Activated CD4-positive, alpha-beta T cell treated with anti-CD3 and anti-CD28 coated beads for 4 hours (primary cell): ENCODE results near the gene OOSP2.
"Not testable (repeated sequence)": the region's sequence is repeated elsewhere in the genome, so short reads cannot be mapped to it uniquely, and the experiment has no call there.

Source experiments
- DNase-seq, 2 donors: peaks; one replicate each; pipeline ENCODE4 v3.0.0-alpha.2; 2020

OOSP2 gene

GRCh38 chr11:60040109-60040508 is at the start of gene OOSP2:
Gene OOSP2 (plus strand): TSS chr11:60040409. CDS start chr11:60040460, 51 bp downstream.
- no peak for DNase-seq

- DNase-seq, result no peak
Measured at GRCh38 chr11:59990421-59990820, 49.8 kb upstream of the OOSP2 start.

DNA sequence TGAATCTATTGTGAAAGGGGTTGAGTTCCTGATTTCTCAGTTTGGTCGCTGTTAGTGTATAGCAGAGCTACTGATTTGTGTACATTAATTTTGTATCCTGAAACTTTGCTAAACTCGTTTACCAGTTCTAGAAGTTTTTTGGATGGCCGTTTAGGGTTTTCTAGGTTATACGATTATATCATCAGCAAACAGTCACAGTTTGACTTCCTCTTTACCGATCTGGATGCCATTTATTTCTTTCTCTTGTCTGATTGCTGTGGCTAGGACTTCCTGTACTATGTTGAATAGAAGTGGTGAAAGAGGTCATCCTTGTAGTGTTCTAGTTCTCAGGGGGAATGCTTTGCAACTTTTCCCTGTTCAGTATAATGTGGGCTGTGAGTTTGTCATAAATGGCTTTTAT is 47.8 kb upstream of the OOSP2 start:
- no peak for DNase-seq

- DNase-seq, result no peak
Measured at GRCh38 chr11:59997800-59998199, 42.4 kb upstream of the OOSP2 start.

DNA sequence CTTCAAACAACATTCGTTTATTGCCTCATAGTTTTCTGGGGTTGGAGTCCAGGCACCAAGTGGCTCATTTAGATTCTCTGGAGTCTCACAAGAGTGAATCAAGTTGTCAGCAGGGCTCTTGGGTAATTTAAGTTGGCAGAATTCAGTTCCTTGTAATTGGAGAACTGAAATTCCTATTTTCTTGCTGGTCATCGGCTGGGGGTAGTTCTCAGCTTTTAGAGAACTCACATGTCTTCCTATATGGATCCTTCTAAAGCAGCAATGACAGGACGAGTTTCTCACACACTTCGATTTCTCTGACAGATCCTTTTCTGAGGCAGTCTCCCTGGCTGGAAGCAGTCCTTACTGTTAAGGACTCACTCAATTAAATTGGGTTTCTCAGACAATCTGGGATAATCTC is 40.5 kb upstream of the OOSP2 start:
- DNase-seq, result no peak

DNA sequence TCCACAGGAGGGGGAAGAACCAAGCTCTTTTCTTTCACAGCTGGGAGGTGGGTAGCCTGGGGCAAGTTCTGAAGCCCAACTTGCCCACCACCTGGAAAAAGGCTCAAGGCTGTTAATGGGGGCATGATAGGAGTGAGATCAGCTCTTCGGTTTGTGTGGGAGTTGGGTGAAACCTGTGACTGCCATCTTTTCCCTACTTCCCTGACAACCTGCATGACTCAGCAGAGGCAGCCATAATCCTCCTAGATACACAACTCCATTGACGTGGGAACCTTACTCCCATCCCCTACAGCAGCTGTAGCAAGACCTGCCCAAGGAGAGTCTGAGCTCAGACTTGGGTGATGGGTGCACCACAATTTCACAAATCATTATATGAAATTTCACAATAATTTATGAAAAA is 36.5 kb upstream of the OOSP2 start:
- DNase-seq, result no peak

- DNase-seq, result no peak
Measured at GRCh38 chr11:60005360-60005759, 34.8 kb upstream of the OOSP2 start.

- DNase-seq, result no peak
Measured at GRCh38 chr11:60016881-60017280, 23.3 kb upstream of the OOSP2 start, which contains the start of gene OOSP4B. Gene OOSP4B (plus strand): TSS chr11:60017181.

DNA sequence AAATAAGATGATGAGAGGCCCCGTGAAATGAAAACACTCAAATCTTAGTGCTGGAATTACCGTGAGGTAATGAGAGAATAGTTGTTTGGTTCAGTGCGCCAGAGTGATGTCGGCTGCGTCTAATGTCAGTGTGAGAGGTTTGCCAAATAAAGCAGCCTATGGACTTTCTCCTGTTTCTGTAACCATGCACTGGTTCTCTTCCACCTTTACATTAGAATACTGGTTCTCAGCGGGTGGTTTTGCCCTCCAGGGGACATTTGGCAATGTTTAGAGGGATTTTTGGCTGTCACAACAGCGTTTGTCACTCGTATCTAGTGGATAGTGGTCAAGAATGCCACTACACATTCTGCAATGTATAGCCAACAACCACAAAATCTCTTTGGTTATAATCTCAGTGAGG is 22.2 kb upstream of the OOSP2 start:
- no peak for DNase-seq

- not testable (repeated sequence) for DNase-seq
Measured at GRCh38 chr11:60020376-60020775, 19.8 kb upstream of the OOSP2 start.

GRCh38 chr11:60029015-60029632 is 11.1 kb upstream of the OOSP2 start:
- no peak for DNase-seq

GRCh38 chr11:60050422-60050821 is 10.2 kb downstream of the OOSP2 start:
- not testable (repeated sequence) for DNase-seq

DNA sequence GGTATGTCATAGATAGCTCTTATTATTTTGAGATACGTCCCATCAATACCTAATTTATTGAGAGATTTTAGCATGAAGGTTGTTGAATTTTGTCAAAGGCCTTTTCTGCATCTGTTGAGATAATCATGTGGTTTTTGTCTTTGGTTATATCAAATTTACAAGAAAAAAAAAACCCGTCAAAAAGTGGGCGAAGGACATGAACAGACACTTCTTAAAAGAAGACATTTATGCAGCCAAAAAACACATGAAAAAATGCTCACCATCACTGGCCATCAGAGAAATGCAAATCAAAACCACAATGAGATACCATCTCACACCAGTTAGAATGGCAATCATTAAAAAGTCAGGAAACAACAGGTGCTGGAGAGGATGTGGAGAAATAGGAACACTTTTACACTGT is 10.6 kb downstream of the OOSP2 start:
- DNase-seq, result not testable (repeated sequence)

GRCh38 chr11:60056349-60056969 is 16.2 kb downstream of the OOSP2 start, which contains the start of gene MS4A3:
Gene MS4A3 (plus strand): TSS chr11:60056665. CDS start chr11:60061161, 4,496 bp downstream.
- DNase-seq, result no peak

DNA sequence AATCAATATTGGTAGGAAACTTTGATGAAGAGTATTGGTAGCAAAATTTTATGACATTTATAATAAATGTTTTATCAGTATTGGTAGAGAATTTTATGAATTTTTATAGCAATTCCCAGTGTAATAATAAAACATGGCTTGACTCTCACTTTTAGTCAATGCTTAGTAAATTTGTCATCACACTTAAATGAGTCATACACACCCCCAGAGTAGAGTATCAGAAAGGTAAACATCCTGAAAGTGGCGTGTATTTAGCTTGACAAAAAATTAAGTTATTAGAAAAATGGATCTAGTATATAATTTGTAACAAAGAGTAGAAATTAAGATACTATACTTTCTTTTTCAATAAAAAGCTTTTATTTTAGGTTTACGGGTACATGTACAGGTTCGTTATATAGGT is 18.8 kb downstream of the OOSP2 start:
- DNase-seq, result no peak

GRCh38 chr11:60059521-60060240 is 19.5 kb downstream of the OOSP2 start:
- no peak for DNase-seq

DNA sequence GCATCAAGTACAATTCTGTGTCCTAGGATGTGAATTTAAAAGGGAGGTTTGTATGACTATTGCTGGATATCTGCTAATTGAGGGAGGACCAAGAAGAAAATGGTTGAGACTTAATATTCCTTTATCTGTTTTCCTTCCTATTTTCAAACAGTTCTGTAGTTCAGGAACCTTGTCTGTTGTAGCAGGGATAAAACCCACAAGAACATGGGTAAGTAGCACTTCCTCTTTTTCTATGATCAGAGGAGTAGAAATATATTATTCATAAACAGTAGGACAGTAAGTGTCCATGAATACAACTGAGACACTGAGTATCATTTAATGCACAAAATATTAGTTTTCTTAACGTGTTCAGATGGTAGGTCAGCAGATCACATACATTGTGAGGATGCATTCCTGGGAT is 23.9 kb downstream of the OOSP2 start:
- DNase-seq, result no peak

- no peak for DNase-seq
Measured at GRCh38 chr11:60065801-60066200, 25.6 kb downstream of the OOSP2 start.

DNA sequence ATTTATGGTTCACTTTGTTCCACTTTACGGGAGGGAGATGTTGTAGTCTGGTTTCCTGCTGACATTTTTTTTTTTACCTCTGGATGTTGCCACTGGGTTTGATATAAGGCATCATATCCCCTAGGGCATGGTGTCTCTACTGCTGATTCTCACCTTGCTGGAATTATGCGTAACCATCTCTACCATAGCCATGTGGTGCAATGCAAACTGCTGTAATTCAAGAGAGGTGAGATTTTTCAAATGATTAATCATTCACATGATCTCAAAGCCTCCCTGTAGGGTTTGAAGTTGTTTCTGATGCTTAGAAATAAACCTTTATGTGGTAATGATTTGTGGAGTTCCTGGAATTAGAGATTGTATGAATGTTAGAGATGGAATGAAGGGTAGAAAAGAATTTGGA is 29.2 kb downstream of the OOSP2 start:
- no peak for DNase-seq

- not testable (repeated sequence) for DNase-seq
Measured at GRCh38 chr11:60071644-60072043, 31.4 kb downstream of the OOSP2 start.

- DNase-seq, result no peak
Measured at GRCh38 chr11:60077216-60077817, 37.1 kb downstream of the OOSP2 start.

GRCh38 chr11:60077981-60078380 is 37.8 kb downstream of the OOSP2 start:
- DNase-seq, result no peak

DNA sequence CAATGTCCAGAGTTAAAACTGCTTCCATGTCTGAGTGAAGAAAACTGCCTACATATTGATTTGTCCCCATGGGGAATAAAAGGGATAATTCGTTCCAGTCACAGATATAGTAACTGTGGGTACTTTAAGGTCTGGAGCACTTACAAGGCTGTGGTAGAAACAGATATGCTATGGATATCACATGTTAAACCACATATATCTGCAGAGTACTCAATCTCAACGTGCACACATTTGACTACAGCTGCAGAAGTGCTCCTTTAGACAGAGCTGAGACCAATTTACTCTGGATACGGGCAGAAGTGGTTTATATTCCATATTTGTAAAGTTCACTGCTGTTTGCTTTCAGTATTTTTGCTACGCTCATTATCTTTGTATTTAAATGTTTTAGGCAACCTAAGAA is 38.5 kb downstream of the OOSP2 start:
- no peak for DNase-seq

- no peak for DNase-seq
Measured at GRCh38 chr11:60080535-60080934, 40.3 kb downstream of the OOSP2 start.
